Esophagus (tissue), 2 donors: ENCODE measurements around the gene CDK11A. TPM values are rescaled to one million over a fixed set of nuclear protein-coding genes. Genes with fewer than 3 reads are reported as not detected.
"Not testable (repeated sequence)": the region's sequence is repeated elsewhere in the genome, so short reads cannot be mapped to it uniquely, and the experiment has no call there.

Source experiments
- H3K27ac ChIP-seq, 2 donors: one replicate each; pipeline ENCODE4 v1.5.1; 2013; ENCODE audit warnings: low read depth in 2 of 2, mild to moderate bottlenecking in 2 of 2, inconsistent platforms in 1 of 2, low read length in 1 of 2, moderate library complexity in 1 of 2
- H3K27me3 ChIP-seq, 2 donors: one replicate each; pipeline ENCODE4 v1.6.1; 2013; ENCODE audit warnings: low read length in 2 of 2, control low read depth in 1 of 2, mild to moderate bottlenecking in 1 of 2; ENCODE audit not compliant: insufficient read depth in 2 of 2, control insufficient read depth in 1 of 2
- H3K36me3 ChIP-seq, 2 donors: one replicate each; pipeline ENCODE4 v1.6.1; 2013; ENCODE audit warnings: low read length in 1 of 2; ENCODE audit not compliant: control insufficient read depth in 2 of 2, insufficient read depth in 2 of 2
- H3K4me1 ChIP-seq, 2 donors: one replicate each; pipeline ENCODE4 v1.6.1; 2013; ENCODE audit warnings: low read length in 1 of 2; ENCODE audit not compliant: control insufficient read depth in 2 of 2, insufficient read depth in 2 of 2
- H3K4me3 ChIP-seq, 2 donors: one replicate each; pipeline ENCODE4 v1.5.1; 2013; ENCODE audit warnings: low read length in 2 of 2, mild to moderate bottlenecking in 2 of 2, low read depth in 1 of 2, moderate library complexity in 1 of 2
- H3K9me3 ChIP-seq, 2 donors: one replicate each; pipeline ENCODE4 v1.6.1; 2013; ENCODE audit warnings: mild to moderate bottlenecking in 2 of 2, low read depth in 1 of 2, low read length in 1 of 2, moderate library complexity in 1 of 2; ENCODE audit not compliant: control insufficient read depth in 2 of 2, insufficient read depth in 1 of 2
- WGBS, 2 donors: extraction: QIAGEN DNeasy Blood & Tissue Kit; methylation state at CpG; one replicate each; pipeline ENCODE4 v1.1.7; 2013; 5-methylcytosine and 5-hydroxymethylcytosine counted together
- polyA plus RNA-seq, 2 donors: library from polyadenylated mRNA; stranded (reverse); fragments of 200-250 nt; gene quantifications; one replicate each; pipeline ENCODE4 v1.2.3, GENCODE V29; 2013
- donor health status: healthy with polysubstance abuse.
- donor health status: Bipolar disorder and iron deficiency.

Gene CDK11A
- polyA plus RNA-seq, 2 donors, result 15.4 to 56.7 TPM

DNA sequence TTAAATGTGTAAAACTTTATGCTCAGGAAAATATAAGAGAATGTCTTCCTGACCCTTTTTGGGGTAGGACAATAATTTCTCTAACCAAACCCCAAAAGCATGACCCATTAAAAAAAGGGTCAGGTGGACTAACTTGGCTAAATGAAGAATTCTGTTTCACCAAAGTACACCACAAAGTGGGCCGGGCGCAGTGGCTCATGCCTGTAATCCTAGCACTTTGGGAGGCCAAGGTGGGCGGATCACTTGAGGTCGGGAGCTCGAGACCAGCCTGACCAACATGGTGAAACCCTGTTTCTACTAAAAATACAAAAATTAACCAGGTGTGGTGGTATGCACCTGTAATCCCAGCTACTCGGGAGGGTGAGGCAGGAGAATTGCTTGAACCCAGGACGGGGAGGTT is 34.6 kb downstream of the CDK11A start:
- H3K9me3 ChIP-seq, H3K27me3 ChIP-seq, H3K27ac ChIP-seq, H3K36me3 ChIP-seq, H3K4me1 ChIP-seq, H3K4me3 ChIP-seq: not testable (repeated sequence)
- 89 to 91% methylated on average over 5 to 7 of the region's 7 CpGs for WGBS, 2 donors

- Histone ChIP-seq H3K4me3 (no peak overlapping the region), H3K27me3 (no peaks in the 10 kb centered on the region), H3K36me3 (peaks cover 0 to 6% of the 10 kb centered on the region in 2 donors), H3K9me3 (no peaks in the 10 kb centered on the region), H3K27ac (no peak overlapping the region), H3K4me1 (peaks cover 0 to 2% of the 10 kb centered on the region in 2 donors)
- WGBS, 2 donors, result 95 to 96% methylated on average over 9 of the region's 9 CpGs
Measured at GRCh38 chr1:1687846-1688245, 36.3 kb downstream of the CDK11A start.

DNA sequence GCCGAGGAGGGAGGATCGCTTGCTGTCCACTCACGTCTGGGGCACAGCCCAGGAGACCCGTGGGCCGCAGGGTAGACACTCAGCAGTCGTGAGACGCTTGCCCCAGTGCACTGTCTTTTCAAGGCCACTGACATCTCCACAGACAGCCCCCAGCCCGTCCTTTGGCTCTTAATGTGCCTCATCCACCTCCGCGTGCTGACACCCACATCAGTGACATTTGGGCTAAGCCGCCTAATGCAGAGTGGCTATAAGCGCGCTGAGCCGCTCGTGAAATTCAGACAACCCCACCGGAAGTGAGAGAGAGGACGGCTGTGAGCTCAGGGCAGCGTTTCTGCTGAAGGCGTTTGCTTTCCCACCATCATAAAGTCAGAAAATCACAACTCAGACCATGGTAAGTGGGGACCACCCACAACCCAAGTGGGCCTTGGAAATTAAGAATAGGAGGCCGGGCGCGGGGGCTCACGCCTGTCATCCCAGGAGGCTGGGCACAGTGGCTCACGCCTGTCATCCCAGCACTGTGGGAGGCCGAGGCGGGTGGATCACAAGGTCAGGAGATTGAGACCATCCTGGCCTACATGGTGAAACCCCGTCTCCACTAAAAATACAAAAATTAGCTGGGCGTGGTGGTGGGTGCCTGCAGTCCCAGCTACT is 40.0 kb downstream of the CDK11A start:
- no peaks in the 10 kb centered on the region for H3K9me3 ChIP-seq
- no peak overlapping the region for H3K27ac ChIP-seq
- peaks cover 0 to 6% of the 10 kb centered on the region in 2 donors for H3K36me3 ChIP-seq
- H3K4me1 ChIP-seq, result peaks cover under 1 to 2% of the 10 kb centered on the region in 2 donors
- WGBS, 2 donors, result 86 to 91% methylated on average over 28 of the region's 28 CpGs
- H3K27me3 ChIP-seq, result no peaks in the 10 kb centered on the region
- H3K4me3 ChIP-seq, result no peak overlapping the region

DNA sequence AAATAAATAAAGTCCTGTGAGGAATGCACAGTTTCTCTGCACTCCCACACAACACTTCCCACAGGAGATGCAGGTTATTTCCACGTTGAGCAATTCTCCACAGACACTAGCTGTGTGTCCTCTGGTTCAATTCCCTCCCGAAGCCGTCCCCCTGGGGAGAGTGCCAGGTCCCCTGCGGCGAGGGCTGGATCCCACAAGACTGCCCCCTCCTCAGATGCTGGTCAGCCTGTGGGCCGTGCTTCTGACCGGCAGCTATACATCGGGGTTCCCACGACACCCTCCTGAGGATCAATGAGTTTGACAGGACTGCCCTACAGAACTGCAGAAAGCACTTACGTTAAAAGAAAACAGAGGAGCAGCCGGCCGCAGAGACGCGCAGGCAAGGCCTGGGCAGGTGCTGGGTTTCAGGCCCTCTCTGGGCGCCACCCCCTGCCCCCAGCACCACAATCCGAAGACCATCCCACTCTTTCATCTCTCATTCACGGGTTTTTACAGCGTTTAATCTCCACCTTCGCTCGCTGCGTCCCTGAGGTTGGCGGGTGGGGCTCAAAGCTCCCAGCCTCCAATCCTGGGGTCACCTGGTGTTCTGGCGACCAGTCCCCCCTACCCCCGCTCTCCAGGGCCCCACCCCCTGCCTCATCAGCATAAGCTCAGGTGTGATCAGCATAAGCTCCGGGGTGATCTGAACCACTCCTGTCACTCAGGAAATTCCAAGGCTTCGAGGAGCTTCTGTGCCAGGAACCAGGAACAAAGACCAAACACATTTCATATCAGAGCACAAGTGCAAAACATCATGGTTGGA is 40.9 kb downstream of the CDK11A start:
- H3K27ac ChIP-seq, result no peak overlapping the region
- 73 to 75% methylated on average over 26 of the region's 26 CpGs for WGBS, 2 donors
- no peak overlapping the region for H3K4me3 ChIP-seq
- peaks cover 9 to 10% of the 10 kb centered on the region in 2 donors for H3K4me1 ChIP-seq
- H3K9me3 ChIP-seq, result no peaks in the 10 kb centered on the region
- H3K36me3 ChIP-seq, result peaks cover 0 to 6% of the 10 kb centered on the region in 2 donors
- no peaks in the 10 kb centered on the region for H3K27me3 ChIP-seq

DNA sequence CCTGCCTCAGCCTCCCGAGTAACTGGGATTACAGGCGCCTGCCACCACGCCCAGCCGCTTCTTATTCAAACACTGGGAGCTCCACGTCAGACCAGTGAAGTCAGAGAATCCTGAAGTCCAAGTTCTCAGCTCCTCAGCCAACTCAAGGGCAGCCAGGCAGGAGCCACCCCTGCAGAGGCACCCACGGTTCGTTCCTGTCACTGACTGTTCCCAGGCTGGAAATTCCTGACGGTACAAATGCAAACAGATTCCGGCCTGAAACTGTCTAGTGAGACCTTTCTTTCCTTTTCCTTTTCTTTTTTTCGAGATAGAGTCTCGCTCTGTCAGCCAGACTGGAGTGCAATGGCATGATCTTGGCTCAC is 43.3 kb downstream of the CDK11A start:
- H3K9me3 ChIP-seq, result no peaks in the 10 kb centered on the region
- peaks cover 9 to 12% of the 10 kb centered on the region in 2 donors for H3K4me1 ChIP-seq
- peaks cover 0 to 6% of the 10 kb centered on the region in 2 donors for H3K36me3 ChIP-seq
- H3K27me3 ChIP-seq, result no peaks in the 10 kb centered on the region
- H3K4me3 ChIP-seq, result no peak overlapping the region
- H3K27ac ChIP-seq, result no peak overlapping the region
- 61 to 77% methylated on average over 11 of the region's 11 CpGs for WGBS, 2 donors

DNA sequence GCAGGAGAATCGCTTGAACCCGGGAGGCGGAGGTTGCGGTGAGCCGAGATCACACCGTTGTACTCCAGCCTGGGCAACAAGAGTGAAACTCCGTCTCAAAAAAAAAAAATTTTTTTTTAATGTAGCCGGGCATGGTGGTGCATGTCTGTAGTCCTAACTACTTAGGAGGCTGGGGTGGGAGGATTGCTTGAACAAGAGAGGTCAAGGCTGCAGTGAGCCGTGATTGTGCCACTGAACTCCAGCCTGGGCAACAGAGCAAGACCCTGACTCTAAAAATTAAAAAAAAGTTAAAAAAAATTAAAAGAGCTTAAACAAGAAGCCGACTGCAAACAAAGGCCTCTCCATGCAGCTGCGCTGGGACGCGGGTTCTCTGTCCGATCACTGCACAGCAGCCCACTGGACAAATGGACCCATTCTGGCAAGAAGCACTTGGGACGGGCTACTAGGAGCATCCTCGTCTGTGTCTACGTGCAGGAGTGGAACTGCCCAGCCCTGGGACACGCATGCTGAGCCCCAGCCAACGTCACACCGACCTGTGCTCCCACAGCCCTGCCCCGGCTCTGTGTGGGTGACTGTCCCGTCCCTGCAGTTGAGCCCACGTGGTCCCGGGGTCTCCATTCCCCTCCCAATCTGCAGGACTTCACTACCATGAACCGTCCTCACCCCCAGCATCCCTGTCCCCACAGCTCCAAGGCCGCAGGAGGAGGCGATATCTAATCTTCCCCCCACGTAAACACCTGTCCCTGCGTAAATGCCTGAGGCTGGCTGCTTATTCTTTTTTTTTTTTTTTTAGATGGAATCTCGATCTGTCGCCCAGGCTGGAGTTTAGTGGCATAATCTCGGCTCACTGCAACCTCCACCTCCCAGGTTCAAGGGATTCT is 43.9 kb downstream of the CDK11A start:
- Histone ChIP-seq H3K36me3 (peaks cover 0 to 6% of the 10 kb centered on the region in 2 donors), H3K4me1 (peaks cover 9 to 12% of the 10 kb centered on the region in 2 donors), H3K4me3 (no peak overlapping the region), H3K9me3 (no peaks in the 10 kb centered on the region), H3K27me3 (no peaks in the 10 kb centered on the region), H3K27ac (no peak overlapping the region)
- WGBS, 2 donors, result 82 to 92% methylated on average over 32 of the region's 32 CpGs

DNA sequence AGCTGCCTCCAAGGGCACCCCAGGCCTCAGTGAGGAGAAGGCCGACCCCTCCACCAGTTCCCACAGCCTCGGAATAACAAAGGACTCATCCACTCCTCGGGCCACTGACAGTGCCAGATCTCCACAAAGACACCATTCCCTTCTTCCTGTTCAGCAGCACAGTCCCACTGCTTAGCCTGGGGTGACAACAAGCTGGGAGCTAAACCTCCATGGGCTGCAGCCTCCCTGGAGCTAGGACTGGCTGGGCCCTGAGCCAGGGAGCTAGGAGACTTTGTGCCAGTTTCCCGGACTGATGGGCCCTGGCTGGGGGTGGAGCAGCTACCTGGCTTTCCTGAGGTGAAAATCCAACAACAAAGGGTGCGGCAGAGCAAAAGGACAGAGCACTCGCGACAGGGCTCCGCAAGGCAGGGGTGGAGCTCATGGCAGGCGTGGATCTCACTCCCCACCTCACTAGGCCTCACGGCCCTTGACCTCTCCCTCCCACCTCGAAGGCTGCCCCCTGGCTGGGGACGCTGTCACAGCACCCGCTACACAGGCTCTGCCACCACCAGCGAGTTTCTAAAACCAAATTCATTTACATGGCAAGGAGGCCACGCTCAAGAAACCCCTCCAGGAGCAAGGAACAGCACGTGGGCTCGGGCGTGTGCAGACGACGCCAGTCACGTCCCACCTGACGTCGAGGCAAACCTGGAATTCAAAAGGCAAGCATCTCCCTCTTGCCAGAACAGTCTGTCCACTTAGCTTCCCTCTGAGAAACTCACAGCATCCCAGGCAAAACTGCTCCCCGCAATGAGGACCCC is 45.4 kb downstream of the CDK11A start:
- peak overlapping the region; percentile 64 to 65 for H3K27ac ChIP-seq
- no peaks in the 10 kb centered on the region for H3K9me3 ChIP-seq
- H3K27me3 ChIP-seq, result no peaks in the 10 kb centered on the region
- H3K36me3 ChIP-seq, result peaks cover 0 to 6% of the 10 kb centered on the region in 2 donors
- H3K4me3 ChIP-seq, result no peak overlapping the region
- H3K4me1 ChIP-seq, result peaks cover 9 to 12% of the 10 kb centered on the region in 2 donors
- 45 to 53% methylated on average over 24 of the region's 24 CpGs for WGBS, 2 donors

GRCh38 chr1:1677718-1678580 is 46.2 kb downstream of the CDK11A start:
- 68 to 73% methylated on average over 39 of the region's 39 CpGs for WGBS, 2 donors
- peak overlapping the region; percentile 64 to 65 for H3K27ac ChIP-seq

More at GRCh38 chr1:1677718-1678580, 46.2 kb downstream of the CDK11A start:
- peaks cover 9 to 12% of the 10 kb centered on the region in 2 donors for H3K4me1 ChIP-seq
- peaks cover 0 to under 1% of the 10 kb centered on the region in 2 donors for H3K36me3 ChIP-seq
- no peaks in the 10 kb centered on the region for H3K9me3 ChIP-seq
- H3K27me3 ChIP-seq, result no peaks in the 10 kb centered on the region
- no peak overlapping the region for H3K4me3 ChIP-seq
